ENCODE data around the gene OR7G2.

- TF ChIP-seq CTCF (IDR thresholded peaks at IDR 0.05; ENCODE audit: low read depth, low read length) (no peak), EZH2phosphoT487 (IDR thresholded peaks at IDR 0.05; ENCODE audit: low read depth) (no peak)
These were observed 48.2 kb downstream of the OR7G2 start for GRCh38 chr19:9058905-9059667.

Data from OCI-LY3 (cell line).